Anterior cingulate cortex (tissue), 58 donors: ENCODE results near the gene COPG1.

Source experiments
- DNase-seq, 58 donors: peaks; one replicate each; lab custom pipeline; 2025; lab: John Stamatoyannopoulos, UW

Gene COPG1

GRCh38 chr3:129326595-129326994 lies 77.2 kb downstream of the COPG1 start:
- DNase-seq, result no peak
